GM19397 (cell line): Measurements from ENCODE around the gene CPVL.

Experiments used
- ATAC-seq: cut with Tn5 transposase; IDR thresholded peaks from one replicate; pipeline ENCODE4 v1.9.1; 2021; ENCODE audit warnings: mild to moderate bottlenecking, moderate library complexity; ENCODE audit not compliant: unreplicated experiment

The CPVL gene

DNA sequence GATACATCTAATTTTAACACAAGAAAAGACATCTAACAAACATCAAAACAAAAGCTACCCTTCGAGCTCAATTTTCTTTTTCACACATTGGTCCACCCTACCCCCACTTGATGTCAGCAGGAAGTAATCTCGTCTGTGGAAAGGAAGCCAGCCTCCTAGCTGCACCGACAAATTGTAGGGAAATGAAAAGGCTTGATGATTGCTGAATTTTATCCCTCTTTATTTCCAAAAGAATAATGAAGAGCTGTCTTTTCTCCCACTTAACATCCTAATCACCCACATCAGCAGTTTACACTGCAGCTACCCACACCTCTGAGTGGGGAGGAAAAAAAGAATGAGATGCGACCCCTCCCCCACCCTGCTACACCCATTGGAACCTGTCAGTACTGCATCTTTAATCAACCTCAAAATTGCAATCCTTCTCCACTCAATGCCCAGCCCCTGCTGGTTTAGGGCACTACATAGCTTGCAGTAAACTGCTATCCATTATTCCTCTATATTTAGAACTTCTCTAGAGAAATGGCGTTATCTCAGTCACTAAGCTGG, 10.6 kb upstream of the CPVL start:
- no peak for ATAC-seq

- ATAC-seq = no peak
Observed at GRCh38 chr7:29154076-29154475, 7.7 kb upstream of the CPVL start.

- no peak for ATAC-seq
Observed at GRCh38 chr7:29150856-29151255, 4.5 kb upstream of the CPVL start.

DNA sequence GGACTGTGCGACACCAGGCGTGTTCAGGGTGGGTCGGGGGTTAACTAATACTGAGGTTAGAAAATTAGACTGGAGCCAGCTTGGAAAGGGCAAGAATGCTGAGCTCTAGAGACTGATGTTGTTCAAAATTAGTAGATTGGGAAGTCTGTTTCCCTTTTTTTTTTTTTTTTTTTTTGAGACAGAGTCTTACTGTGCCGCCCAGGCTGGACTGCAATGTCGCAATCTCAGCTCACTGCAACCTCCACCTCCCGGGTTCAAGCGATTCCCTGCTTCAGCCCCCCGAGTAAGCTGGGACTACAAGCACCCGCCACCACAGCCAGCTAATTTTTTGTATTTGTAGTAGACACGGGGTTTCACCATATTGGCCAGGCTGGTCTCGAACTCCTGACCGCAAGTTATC, 2.7 kb upstream of the CPVL start:
- ATAC-seq = no peak

DNA sequence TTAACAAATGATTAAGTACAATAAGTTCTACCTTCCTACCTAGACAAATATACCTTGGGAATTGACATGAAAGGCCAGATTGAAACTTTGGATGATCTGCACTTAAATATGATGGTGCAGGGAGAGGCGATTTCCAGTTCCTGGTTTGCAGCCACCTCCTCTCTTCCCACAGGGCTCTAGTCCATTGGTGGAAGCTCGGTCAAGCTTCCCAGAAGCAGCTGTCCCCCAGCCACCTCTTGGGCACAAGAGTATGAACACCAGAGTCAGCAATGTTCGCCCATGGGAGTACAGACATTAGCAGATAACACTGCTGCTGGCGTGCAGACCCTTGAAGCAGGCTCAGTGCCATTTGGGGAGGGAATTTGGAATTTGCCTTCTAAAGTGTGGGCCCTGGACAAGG, 1.5 kb upstream of the CPVL start:
- no peak for ATAC-seq

- ATAC-seq = no peak
Observed at GRCh38 chr7:29146888-29147609, 712 bp upstream of the CPVL start.

GRCh38 chr7:29145553-29146056, 732 bp downstream of the CPVL start:
- no peak for ATAC-seq

GRCh38 chr7:29143751-29144150, 2.6 kb downstream of the CPVL start:
- no peak for ATAC-seq

DNA sequence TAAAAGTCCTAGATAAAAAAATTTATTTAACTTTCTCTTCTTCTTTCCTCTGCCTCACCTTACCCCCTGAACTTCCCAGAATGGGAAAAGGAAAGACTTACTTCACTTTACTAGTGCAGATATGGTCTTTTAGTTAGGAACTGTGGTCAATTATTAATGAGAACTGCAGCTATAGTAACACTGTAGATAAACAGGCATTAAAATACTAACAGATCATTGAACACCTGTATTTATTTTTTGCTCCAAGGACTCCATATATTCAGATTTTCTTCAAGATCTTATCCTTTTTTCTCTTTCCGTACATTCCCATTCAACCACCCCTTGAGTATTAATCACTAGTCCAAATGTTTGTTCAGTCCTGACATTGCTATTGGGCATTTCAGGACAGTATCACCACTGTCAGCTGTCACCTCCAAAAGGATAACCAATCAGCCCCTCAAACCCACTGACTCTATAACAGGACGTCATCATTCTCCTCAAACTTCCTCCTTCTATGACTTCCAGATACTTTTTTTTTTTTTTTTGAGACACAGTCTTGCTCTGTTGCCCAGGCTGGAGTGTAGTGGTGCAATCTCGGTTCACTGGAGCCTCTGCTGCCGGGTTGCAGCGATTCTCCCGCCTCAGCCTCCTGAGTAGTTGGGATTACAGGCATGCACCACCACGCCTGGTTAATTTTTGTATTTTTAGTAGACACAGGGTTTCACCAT, 4.2 kb downstream of the CPVL start:
- no peak for ATAC-seq

- no peak for ATAC-seq
Observed at GRCh38 chr7:29140873-29141468, 5.4 kb downstream of the CPVL start.

- no peak for ATAC-seq
Observed at GRCh38 chr7:29139796-29140195, 6.5 kb downstream of the CPVL start.

DNA sequence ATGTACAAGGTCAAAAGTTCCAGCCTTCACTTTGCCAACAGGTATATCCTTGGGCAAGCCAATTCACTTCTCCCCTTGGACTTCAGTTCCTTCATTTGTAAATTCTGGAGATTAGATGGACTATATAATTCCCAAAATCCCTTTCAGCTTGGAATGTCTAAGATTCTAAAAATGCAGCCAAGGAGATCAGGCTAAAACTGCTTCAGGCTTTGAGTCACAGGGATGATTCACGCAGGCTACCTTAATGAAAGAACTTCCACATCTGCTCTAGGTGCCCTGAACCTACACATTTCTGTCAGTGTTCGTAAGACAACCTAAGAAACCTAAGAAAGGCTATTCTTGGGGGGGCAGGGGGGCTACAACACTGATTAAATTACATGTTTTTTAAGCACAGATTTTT, 7.1 kb downstream of the CPVL start:
- no peak for ATAC-seq

GRCh38 chr7:29138588-29138987, 7.7 kb downstream of the CPVL start:
- ATAC-seq = no peak

DNA sequence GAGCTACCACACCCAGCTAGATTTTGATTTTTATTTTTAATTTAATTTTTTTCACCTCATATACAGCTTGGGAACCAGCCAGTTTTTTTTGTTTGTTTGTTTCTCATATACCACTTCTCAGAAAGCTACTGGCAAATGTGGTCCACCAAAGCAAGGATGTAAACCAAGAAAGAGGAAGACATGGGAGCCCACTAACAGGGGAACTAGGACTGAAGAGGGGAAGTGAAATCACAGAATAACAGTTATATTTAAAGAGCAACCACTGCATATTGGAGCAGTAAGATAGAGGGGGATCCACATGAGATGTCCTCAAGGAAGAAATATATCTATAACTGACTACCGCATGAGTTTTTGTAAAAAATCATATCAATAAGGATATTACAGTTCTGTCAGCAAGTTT, 10.5 kb downstream of the CPVL start:
- no peak for ATAC-seq

GRCh38 chr7:29132980-29133379, 13.4 kb downstream of the CPVL start:
- ATAC-seq = no peak

DNA sequence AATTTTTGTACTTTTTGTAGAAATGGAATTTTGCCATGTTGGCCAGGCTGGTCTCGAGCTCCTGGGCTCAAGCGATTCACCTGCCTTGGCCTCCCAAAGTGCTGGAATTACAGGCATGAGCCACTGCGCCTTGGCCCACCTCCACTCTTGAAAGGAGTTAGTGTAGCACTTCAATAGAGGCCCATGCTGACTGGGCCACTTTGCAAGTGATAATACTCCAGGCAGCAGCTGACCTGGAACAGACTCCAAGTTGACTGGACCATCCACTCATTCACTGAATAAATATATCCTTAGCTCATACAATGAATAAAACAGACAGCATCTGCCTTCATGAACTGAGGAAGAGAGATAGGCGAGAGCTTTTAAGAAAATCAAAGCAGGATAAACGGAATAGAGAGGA, 14.7 kb downstream of the CPVL start:
- no peak for ATAC-seq

DNA sequence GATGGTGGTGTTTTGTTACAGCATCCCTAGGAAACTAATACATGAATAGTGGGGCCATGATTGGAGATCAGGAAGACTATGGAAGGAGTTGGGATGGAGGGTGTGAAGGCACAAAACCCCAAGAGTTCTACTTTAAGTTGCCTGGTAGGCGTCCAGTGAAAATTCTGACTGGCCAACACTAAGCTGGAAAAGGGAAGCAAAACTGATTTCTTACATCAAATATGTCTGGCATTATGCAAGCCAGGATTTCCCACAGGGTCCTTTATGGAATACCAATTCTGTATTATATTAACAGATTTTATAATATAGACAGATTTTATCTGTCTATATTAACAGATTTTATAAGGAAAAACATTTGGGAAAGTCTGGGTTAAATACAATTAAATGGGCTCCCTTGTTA, 16.2 kb downstream of the CPVL start:
- ATAC-seq = no peak

- no peak for ATAC-seq
Observed at GRCh38 chr7:29127527-29127926, 18.8 kb downstream of the CPVL start.

DNA sequence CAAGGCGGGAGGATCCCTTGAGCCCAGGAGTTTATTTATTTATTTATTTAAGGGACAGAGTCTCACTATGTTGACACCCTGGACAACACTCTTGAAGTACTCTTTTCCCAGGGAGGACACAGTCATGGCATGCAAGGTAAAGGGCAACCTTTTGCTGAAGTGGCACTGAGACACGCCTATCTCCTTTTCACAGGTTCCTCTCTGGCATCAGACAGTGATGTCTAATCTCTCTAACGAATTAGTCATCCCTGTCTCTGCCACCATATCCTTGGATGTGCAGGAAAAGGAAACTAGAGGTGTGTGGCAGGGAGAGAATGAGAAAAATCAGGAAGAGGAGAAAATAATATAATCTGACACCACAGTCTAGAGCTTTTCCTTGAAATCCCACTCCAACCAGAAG, 19.5 kb downstream of the CPVL start:
- ATAC-seq = no peak

DNA sequence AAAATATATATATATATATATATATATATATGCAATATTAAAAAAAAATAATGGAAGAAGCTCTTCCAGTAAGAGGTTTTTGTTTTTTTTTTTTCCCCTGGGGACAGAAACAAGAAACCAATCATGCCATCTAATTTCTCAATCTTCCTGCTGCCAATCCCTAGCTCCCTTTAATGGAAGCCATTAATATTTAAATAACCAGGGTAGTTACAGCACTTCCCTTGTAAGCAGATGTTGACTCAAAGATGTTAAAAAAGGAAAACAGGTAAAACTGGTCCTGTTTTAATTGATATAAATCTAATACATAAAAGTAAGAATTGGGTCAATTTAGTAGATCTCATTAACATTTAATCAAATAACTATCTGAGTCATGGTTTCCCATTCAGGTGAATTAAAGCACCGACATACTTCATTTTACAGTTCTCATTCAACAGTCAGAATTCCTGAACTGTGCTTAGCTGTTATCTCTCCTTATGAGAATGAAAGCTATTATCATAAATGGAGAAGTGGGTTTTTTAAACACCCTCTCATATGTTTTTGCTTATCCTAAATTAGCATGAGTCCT, 22.6 kb downstream of the CPVL start:
- no peak for ATAC-seq

GRCh38 chr7:29122759-29123158, 23.6 kb downstream of the CPVL start:
- no peak for ATAC-seq

DNA sequence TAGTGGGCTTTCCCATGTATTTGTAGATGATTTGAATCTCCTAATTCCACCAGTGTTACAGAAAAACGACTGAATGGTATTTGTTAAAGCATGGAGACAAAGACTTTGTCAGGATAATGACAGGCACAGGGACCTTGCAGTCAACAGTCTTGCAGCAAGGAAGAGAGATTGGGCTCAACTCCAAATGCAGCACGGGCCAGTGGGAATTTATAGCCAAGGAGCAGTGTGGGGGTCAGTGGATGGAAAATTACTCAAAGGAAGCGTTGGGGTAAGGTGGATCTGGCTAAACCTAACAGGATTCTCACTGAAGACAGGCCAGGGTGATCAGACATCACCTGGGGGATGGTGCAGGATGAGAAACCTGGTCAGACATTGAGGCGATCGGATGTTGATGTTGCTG, 24.3 kb downstream of the CPVL start:
- no peak for ATAC-seq
